HTR-8/SVneo (cell line): Measurements from ENCODE around the gene TNFAIP2.
"Not testable (repeated sequence)": the region's sequence is repeated elsewhere in the genome, so short reads cannot be mapped to it uniquely, and the experiment has no call there.

Source experiments
- DNase-seq: peaks from one replicate; pipeline ENCODE4 v3.0.0; 2011; ENCODE audit warnings: low spot score, mixed read lengths; ENCODE audit not compliant: insufficient read length
- FAIRE-seq: peaks from 2 replicates; lab custom pipeline; 2011; peaks lifted over from hg19 to GRCh38; lab: Jason Lieb, UNC

Gene TNFAIP2

DNA sequence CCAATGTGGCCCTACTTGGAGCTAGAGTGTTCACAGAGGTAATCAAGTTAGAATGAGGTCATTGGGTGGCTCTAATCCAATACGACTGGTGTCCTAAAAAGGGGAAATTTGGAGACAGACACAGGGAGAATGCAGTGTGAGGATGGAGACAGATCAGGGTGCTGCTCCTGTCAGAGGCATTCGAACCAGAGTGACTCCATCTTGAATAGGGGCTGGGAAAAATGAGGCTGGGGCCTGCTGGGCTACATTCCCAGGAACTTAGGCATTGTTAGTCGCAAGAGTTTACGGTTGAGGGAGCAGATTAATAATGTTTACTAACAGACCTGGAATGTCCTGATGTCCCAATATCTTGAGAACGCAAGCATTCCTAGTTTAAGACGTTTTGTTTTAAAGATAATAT, 20.2 kb downstream of the TNFAIP2 start:
- peak; percentile 23 for FAIRE-seq
- no peak for DNase-seq

GRCh38 chr14:103144085-103144484, 20.8 kb downstream of the TNFAIP2 start:
- FAIRE-seq (no peak), DNase-seq (no peak)

- no peak for FAIRE-seq
These were observed 23.0 kb downstream of the TNFAIP2 start for GRCh38 chr14:103146141-103146709.

DNA sequence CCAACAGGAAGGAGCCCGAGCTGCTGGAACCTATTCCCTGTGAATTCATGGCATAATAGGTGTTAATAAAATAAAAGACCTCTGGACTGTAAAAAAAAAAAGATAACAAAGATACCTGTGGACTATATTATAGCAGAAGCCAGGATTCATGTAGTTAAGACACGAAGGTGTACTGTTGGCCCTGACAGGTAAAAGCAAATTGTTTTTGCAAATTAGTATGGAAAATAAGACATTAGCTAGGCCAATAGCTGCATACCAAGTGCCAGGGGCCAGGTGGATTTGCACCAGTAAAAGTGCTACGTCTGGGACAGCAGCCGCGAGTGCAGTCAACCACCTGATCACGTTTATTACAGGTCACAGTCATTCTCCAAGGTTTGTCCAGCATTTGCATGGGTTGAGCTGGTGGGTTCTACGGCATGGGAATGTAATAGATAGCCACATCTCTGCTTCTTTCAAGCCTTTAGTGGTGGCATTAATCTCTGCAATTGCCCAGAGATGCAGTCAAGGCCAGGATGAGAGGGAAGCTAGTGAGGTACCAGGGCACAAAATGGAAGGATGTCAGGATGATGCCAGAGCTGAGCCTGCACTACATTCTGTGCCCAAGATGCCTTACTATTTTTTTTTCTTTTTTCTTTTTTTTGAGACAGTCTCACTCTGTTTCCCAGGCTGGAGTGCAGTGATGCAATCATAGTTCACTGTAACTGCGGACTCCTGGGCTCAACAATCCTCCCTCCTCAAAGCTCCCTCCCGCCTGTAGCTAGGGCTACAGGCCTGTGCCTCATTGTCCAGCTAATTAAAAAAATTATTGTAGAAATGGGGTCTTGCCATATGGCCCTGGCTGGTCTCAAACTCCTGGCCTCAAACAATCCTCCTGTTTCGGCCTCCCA, 26.3 kb downstream of the TNFAIP2 start:
- no peak for DNase-seq
- peak; percentile 31 for FAIRE-seq

More at GRCh38 chr14:103146141-103146709, 23.0 kb downstream of the TNFAIP2 start:
- no peak for DNase-seq

- FAIRE-seq (no peak), DNase-seq (no peak)
These were observed 28.1 kb downstream of the TNFAIP2 start for GRCh38 chr14:103151270-103151945.

DNA sequence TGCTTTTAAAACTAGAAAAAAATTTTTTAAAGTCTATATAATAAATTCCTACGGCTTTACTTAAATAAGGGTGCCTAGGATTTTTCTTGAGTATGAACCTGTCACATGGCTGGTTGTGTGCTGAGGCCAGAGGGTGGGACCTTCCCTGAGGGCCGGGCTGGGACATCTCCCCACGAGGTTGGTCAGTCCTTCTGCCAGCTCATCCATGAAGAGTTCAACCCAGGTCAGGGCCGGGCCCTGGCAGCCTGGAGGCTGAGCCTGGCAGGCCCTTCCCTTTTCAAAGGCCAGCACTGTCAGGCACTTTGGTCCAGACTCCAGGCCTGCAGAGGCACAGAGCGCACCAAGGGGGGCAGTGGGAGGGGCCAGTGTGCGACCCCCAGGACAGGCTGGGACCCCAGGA, 31.7 kb downstream of the TNFAIP2 start:
- DNase-seq = peak; percentile 92
- FAIRE-seq = peak; percentile 49

DNA sequence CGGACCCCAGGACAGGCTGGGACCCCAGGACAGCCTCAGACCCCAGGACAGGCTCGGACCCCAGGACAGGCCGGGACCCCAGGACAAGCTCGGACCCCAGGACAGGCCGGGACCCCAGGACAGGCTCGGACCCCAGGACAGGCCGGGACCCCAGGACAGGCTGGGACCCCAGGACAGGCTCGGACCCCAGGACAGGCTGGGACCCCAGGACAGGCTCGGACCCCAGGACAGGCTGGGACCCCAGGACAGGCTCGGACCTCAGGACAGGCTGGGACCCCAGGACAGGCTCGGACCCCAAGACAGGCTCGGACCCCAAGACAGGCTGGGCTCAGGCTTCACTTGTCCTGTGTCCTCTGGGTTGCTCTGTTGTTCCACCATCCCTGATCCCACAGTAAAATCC, 32.2 kb downstream of the TNFAIP2 start:
- not testable (repeated sequence) for DNase-seq, FAIRE-seq

DNA sequence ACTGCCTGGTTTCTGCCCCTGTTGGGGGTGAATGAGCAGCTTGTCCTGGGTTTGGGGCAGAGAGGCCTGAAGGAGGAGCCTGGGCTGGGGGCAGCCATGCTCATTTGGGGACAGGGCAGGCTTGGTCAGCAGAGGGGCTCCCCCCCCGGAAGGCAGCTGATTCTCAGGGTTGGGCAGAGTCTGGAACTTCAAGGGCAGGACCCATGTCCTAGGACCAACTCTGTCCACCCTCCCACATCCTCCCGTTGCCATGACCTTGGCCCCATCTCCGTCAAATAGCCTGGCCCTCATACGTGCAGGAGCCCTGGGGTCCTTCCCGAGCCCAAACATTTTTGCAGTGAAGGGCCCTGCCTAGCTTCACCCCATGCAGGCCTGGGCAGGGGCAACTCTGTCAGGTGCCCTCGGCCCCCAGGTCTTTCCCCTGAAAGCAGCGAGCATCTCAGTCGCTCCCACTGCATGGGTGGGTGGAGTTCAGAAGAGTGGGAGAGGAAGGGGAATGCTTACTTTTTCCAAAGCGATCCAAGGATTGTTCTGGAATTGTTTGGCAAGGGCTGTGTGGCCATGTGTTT, 32.6 kb downstream of the TNFAIP2 start:
- no peak for DNase-seq
- FAIRE-seq = no peak

GRCh38 chr14:103156651-103157378, 33.6 kb downstream of the TNFAIP2 start:
- DNase-seq (no peak), FAIRE-seq (no peak)

DNA sequence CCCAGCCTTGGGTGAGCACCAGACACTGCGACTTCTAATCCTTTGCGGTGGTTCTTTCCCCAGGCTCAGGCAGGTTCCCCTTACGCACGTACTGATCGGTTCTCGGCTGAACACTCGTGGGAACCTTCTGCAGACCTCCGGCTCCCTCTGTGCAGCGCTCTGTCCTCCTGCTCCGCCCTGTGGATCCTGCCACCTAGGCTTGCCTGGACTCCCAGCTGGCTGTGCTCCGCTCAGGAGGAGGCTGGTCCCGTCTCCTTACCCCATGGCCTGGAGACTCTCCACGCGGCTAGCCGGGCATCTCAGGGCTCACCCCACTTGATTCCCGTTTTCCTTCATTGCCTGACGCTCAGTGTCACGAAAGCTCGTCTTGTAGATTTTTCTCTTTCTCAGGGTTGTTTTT, 34.7 kb downstream of the TNFAIP2 start:
- no peak for FAIRE-seq
- DNase-seq = no peak

DNA sequence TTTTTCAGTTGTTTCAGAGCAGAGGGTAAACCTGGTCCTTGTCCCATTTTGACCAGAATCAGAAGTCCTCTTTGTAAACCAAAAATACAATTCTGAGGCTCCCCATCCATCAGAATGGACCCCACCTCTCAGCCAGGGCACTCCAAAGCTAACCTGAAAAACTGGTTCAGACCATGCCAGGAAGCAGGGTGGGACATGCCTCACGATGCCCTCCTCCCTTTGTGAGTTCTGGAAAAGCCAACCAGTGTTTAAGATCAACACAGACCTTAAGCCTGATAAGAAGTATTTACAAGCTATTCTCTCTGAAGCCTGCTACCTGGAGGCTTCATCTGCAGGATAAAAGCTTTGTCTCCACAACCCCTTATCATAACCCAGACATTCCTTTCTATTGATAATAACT, 35.4 kb downstream of the TNFAIP2 start:
- no peak for DNase-seq
- FAIRE-seq = no peak

DNA sequence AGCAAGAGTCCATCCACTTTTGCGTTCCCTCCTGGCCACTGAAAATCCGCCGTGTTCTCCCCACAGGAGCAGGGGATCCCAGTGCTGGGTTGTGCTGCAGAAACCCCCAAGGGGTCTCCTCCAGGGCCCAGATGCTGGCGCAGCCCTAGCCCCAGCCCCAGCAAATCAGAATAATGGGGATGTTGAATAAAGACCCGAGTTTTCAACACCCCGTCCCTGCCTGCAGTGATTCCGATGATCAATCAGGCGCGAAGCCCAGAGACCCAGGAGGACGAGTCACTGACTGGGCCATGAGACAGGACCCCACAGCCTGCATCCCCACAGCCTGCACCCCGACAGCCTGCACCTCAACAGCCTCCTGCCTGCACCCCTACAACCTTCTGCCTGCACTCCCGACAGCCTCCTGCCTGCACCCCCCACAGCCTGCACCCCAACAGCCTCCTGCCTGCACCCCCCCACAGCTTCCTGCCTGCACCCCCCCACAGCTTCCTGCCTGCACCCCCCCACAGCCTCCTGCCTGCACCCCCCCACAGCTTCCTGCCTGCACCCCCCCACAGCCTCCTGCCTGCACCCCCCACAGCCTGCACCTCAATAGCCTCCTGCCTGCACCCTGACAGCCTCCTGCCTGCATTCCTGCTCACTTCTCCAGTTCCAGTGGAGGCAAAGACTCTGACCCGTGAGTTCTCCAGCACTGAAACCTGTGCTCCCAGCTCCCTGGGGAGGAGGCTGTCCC, 37.2 kb downstream of the TNFAIP2 start:
- FAIRE-seq (no peak), DNase-seq (no peak)

DNA sequence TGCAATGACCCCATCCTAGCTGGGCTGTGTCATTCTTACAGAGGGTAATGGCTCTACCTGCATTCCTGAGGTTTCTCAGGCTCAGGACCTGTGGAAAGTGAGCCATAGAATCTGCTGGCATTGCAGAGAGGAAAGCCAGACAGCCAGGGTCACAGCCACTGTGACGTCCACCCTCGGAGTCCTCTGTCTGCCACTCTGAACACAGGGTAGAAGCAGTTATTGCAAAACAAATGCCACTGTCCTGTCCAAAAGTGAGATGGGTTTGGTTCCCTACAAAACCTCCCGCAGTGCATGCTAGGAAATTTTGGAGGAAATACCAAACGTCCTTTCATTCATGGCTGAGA, 37.8 kb downstream of the TNFAIP2 start:
- DNase-seq (peak; percentile 28), FAIRE-seq (no peak)

DNA sequence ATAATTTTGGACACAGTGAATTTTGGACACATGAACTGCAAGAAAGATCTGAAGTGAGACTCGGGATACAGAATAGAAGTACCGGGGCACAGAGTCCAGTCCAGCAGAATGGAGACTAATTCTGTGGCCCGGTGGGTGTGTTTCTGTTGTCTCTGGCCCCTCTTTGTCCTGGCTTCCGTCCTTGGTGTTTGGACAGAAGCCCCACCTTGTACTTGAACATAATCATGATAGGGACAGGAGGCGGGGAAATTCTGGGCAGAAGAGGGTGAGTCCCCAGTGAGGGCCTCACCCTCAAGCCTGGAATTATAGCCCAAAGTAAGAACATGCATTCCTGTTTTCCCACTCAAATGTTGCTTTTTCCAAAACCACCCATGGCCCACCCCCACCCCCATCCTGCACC, 39.9 kb downstream of the TNFAIP2 start:
- no peak for DNase-seq
- no peak for FAIRE-seq

- no peak for DNase-seq
- FAIRE-seq = no peak
These were observed 40.7 kb downstream of the TNFAIP2 start for GRCh38 chr14:103164006-103164405.

- no peak for FAIRE-seq
- DNase-seq = no peak
These were observed 41.5 kb downstream of the TNFAIP2 start for GRCh38 chr14:103164779-103165178.

DNA sequence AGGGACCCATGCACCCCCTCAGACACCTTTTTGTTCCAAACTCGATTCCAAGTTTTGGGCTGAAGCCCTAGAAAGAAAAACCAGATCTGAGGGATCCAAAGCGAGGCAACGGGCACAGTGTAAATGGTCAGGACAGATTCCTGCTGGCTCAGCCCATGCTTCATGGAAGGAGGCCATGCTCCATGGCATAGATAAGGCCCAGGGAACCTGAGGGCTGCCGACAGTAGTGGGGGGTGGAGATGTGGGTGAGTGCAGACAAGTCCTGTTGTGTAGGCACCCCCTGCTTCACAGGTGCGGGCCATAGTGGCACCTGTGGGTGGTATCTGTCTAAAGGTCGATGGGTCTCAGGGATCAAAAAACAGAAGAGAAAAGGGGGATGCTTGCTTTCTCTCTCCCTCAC, 42.1 kb downstream of the TNFAIP2 start:
- no peak for FAIRE-seq
- DNase-seq = no peak

- DNase-seq (no peak), FAIRE-seq (no peak)
These were observed 46.7 kb downstream of the TNFAIP2 start for GRCh38 chr14:103169954-103170353.

GRCh38 chr14:103171206-103171605, 47.9 kb downstream of the TNFAIP2 start:
- FAIRE-seq, DNase-seq: not testable (repeated sequence)

GRCh38 chr14:103172921-103173320, 49.7 kb downstream of the TNFAIP2 start:
- no peak for FAIRE-seq
- DNase-seq = no peak
